Measurements from ENCODE around the gene ROBO3. TPM values are rescaled to one million over a fixed set of nuclear protein-coding genes. Genes with fewer than 3 reads are reported as not detected.
A peak's percentile ranks its signal among the peaks of the same experiment; 100 is the strongest.

The ROBO3 gene
- total RNA-seq, 1 donor from 2014 or later = 26.0 TPM

DNA sequence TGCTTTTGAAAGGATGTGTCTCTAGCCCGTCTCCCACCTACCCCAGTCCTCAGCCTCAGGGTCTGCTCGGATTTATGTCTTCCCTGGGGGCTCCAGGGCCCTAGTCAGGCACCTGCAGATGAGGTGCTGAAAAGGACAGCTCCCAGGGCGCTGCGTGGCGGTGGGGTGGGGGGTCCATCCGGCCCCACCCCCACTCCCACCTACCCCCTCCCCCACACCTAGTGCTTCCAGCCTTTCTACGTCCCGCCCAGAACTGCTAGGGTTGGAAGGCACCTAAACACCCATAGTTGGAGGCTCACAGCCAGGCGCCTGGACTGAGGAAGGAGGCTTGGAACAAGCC, 1.4 kb upstream of the ROBO3 start:
- TF ChIP-seq, protein P1, sequence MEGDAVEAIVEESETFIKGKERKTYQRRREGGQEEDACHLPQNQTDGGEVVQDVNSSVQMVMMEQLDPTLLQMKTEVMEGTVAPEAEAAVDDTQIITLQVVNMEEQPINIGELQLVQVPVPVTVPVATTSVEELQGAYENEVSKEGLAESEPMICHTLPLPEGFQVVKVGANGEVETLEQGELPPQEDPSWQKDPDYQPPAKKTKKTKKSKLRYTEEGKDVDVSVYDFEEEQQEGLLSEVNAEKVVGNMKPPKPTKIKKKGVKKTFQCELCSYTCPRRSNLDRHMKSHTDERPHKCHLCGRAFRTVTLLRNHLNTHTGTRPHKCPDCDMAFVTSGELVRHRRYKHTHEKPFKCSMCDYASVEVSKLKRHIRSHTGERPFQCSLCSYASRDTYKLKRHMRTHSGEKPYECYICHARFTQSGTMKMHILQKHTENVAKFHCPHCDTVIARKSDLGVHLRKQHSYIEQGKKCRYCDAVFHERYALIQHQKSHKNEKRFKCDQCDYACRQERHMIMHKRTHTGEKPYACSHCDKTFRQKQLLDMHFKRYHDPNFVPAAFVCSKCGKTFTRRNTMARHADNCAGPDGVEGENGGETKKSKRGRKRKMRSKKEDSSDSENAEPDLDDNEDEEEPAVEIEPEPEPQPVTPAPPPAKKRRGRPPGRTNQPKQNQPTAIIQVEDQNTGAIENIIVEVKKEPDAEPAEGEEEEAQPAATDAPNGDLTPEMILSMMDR (IDR thresholded peaks at IDR 0.05; ENCODE audit: unreplicated experiment) = no peak
- H3K27me3 Mint-ChIP-seq (ENCODE audit: low read depth) = peaks cover 98% of the 10 kb centered on the region
- H3K27ac Mint-ChIP-seq = no peak overlapping the region

GRCh38 chr11:124864176-124864891, 898 bp upstream of the ROBO3 start:
- Mint-ChIP-seq H3K9me3 (no peaks in the 10 kb centered on the region), H3K36me3 (no peaks in the 10 kb centered on the region), H3K4me1 (peaks cover 12% of the 10 kb centered on the region), H3K4me3 (no peak overlapping the region), H3K27me3 (ENCODE audit: low read depth) (peaks cover 100% of the 10 kb centered on the region), H3K27ac (no peak overlapping the region)
- TF ChIP-seq, protein P1 (IDR thresholded peaks at IDR 0.05; ENCODE audit: unreplicated experiment) = no peak
- peak in 1 of 2 experiments; percentile 32 for DNase-seq (ENCODE audit: low spot score in 2 of 2, unreplicated experiment in 2 of 2)

More for the DNA sequence above, 1.4 kb upstream of the ROBO3 start:
- no peaks in the 10 kb centered on the region for H3K36me3 Mint-ChIP-seq
- no peak overlapping the region for H3K4me3 Mint-ChIP-seq
- DNase-seq (ENCODE audit: low spot score in 2 of 2, unreplicated experiment in 2 of 2) = peak in 1 of 2 experiments; percentile 47
- H3K4me1 Mint-ChIP-seq = peaks cover 12% of the 10 kb centered on the region
- H3K9me3 Mint-ChIP-seq = no peaks in the 10 kb centered on the region

GRCh38 chr11:124864892-124865180, 396 bp upstream of the ROBO3 start:
- Mint-ChIP-seq H3K27me3 (ENCODE audit: low read depth) (peaks cover 100% of the 10 kb centered on the region), H3K4me3 (no peak overlapping the region), H3K36me3 (no peaks in the 10 kb centered on the region), H3K4me1 (peaks cover 12% of the 10 kb centered on the region), H3K9me3 (no peaks in the 10 kb centered on the region), H3K27ac (no peak overlapping the region)
- TF ChIP-seq, protein P1 (IDR thresholded peaks at IDR 0.05; ENCODE audit: unreplicated experiment) = no peak
- DNase-seq (ENCODE audit: low spot score in 2 of 2, unreplicated experiment in 2 of 2) = no peak

GRCh38 chr11:124865902-124866851, 945 bp downstream of the ROBO3 start:
- Mint-ChIP-seq H3K4me3 (peak overlapping the region; percentile 42), H3K27ac (no peak overlapping the region), H3K27me3 (ENCODE audit: low read depth) (peaks cover 100% of the 10 kb centered on the region), H3K36me3 (no peaks in the 10 kb centered on the region), H3K4me1 (peaks cover 12% of the 10 kb centered on the region), H3K9me3 (no peaks in the 10 kb centered on the region)
- TF ChIP-seq, protein P1 (IDR thresholded peaks at IDR 0.05; ENCODE audit: unreplicated experiment) = peak; percentile 88
- peak in 1 of 2 experiments; percentile 80 for DNase-seq (ENCODE audit: low spot score in 2 of 2, unreplicated experiment in 2 of 2)

- Mint-ChIP-seq H3K4me1 (peaks cover 11% of the 10 kb centered on the region), H3K4me3 (no peak overlapping the region), H3K27me3 (ENCODE audit: low read depth) (peaks cover 100% of the 10 kb centered on the region), H3K36me3 (no peaks in the 10 kb centered on the region), H3K27ac (no peak overlapping the region), H3K9me3 (no peaks in the 10 kb centered on the region)
- TF ChIP-seq, protein P1 (IDR thresholded peaks at IDR 0.05; ENCODE audit: unreplicated experiment) = peak; percentile 24
- no peak for DNase-seq (ENCODE audit: low spot score in 2 of 2, unreplicated experiment in 2 of 2)
These were observed 2.5 kb downstream of the ROBO3 start for GRCh38 chr11:124867700-124868099.

Data from mesothelial cell of epicardium (in vitro differentiated cells).